ENCODE measurements around the gene SLC6A11.

SLC6A11 gene

GRCh38 chr3:10792208-10792607 lies 23.8 kb upstream of the SLC6A11 start:
- DNase-seq, result no peak

GRCh38 chr3:10798600-10799367 lies 17.2 kb upstream of the SLC6A11 start:
- DNase-seq, result no peak

GRCh38 chr3:10804183-10804648 lies 11.8 kb upstream of the SLC6A11 start:
- DNase-seq, result peak in 1 of 2 experiments; percentile 4

- DNase-seq, result peak in 1 of 2 experiments; percentile 56
Observed at GRCh38 chr3:10806006-10806405, 10.0 kb upstream of the SLC6A11 start.

- no peak for DNase-seq
Observed at GRCh38 chr3:10808130-10808735, 7.8 kb upstream of the SLC6A11 start.

- DNase-seq, result no peak
Observed at GRCh38 chr3:10808974-10809373, 7.1 kb upstream of the SLC6A11 start.

GRCh38 chr3:10810376-10810775 lies 5.7 kb upstream of the SLC6A11 start:
- DNase-seq, result no peak

GRCh38 chr3:10813425-10813824 lies 2.6 kb upstream of the SLC6A11 start:
- no peak for DNase-seq

- DNase-seq, result no peak
Observed at GRCh38 chr3:10814623-10815022, 1.4 kb upstream of the SLC6A11 start.

GRCh38 chr3:10815487-10815886 lies 541 bp upstream of the SLC6A11 start:
- DNase-seq, result no peak

GRCh38 chr3:10816863-10817253 lies 830 bp downstream of the SLC6A11 start:
- no peak for DNase-seq

GRCh38 chr3:10817506-10817905 lies 1.5 kb downstream of the SLC6A11 start:
- DNase-seq, result no peak

GRCh38 chr3:10822055-10822454 lies 6.0 kb downstream of the SLC6A11 start:
- DNase-seq, result no peak

GRCh38 chr3:10822708-10823515 lies 6.9 kb downstream of the SLC6A11 start:
- no peak for DNase-seq

GRCh38 chr3:10823516-10823818 lies 7.4 kb downstream of the SLC6A11 start:
- no peak for DNase-seq

GRCh38 chr3:10824468-10824867 lies 8.4 kb downstream of the SLC6A11 start:
- DNase-seq, result no peak

GRCh38 chr3:10833855-10834414 lies 17.9 kb downstream of the SLC6A11 start:
- DNase-seq, result no peak

GRCh38 chr3:10834951-10835350 lies 18.9 kb downstream of the SLC6A11 start:
- no peak for DNase-seq

GRCh38 chr3:10835406-10835805 lies 19.4 kb downstream of the SLC6A11 start:
- no peak for DNase-seq

GRCh38 chr3:10836676-10837075 lies 20.6 kb downstream of the SLC6A11 start:
- no peak for DNase-seq

- no peak for DNase-seq
Observed at GRCh38 chr3:10837849-10838248, 21.8 kb downstream of the SLC6A11 start.

GRCh38 chr3:10839167-10839566 lies 23.1 kb downstream of the SLC6A11 start:
- no peak for DNase-seq

GRCh38 chr3:10841100-10841499 lies 25.1 kb downstream of the SLC6A11 start:
- DNase-seq, result no peak

GRCh38 chr3:10843378-10843777 lies 27.4 kb downstream of the SLC6A11 start:
- DNase-seq, result no peak
